Tibial nerve (tissue), 4 donors: ENCODE measurements around the gene GET3. TPM values are rescaled to one million over a fixed set of nuclear protein-coding genes. Genes with fewer than 3 reads are reported as not detected.
A peak's percentile ranks its signal among the peaks of the same experiment; 100 is the strongest.

Source experiments
- DNase-seq, 2 donors: peaks; one replicate each; pipeline ENCODE4 v3.0.0-alpha.2; 2019; ENCODE audit warnings: low spot score in 2 of 2
- H3K27ac ChIP-seq, 4 donors: fragments of 200-600 bp; sonication (generic) in 3 of 4; one replicate each; pipeline ENCODE4 v1.5.1; 2017 to 2019; ENCODE audit warnings: mild to moderate bottlenecking in 1 of 4
- H3K27me3 ChIP-seq, 2 donors: fragments of 200-600 bp; sonication (generic) in 1 of 2; one replicate each; pipeline versions ENCODE4 v1.5.1 to v1.6.0; 2017 to 2019
- H3K36me3 ChIP-seq, 3 donors: fragments of 200-600 bp; sonication (generic); one replicate each; pipeline ENCODE4 v1.5.1; 2018 to 2019
- H3K4me1 ChIP-seq, 4 donors: fragments of 200-600 bp; sonication (generic) in 3 of 4; one replicate each; pipeline ENCODE4 v1.5.1; 2017 to 2019
- H3K4me3 ChIP-seq, 4 donors: fragments of 200-600 bp; sonication (generic) in 3 of 4; one replicate each; pipeline ENCODE4 v1.5.1; 2017 to 2019; ENCODE audit warnings: mild to moderate bottlenecking in 1 of 4, moderate library complexity in 1 of 4
- H3K9me3 ChIP-seq, 4 donors: fragments of 200-600 bp; sonication (generic) in 3 of 4; one replicate each; pipeline ENCODE4 v1.5.1; 2017 to 2019
- EP300 ChIP-seq, 2 donors: sonication (generic); formaldehyde crosslinking; IDR thresholded peaks; one replicate each; pipeline ENCODE4 v1.6.1; 2017; ENCODE audit warnings: antibody characterized with exemption in 2 of 2, mild to moderate bottlenecking in 1 of 2
- POLR2A ChIP-seq, 2 donors: fragments of 450-650 bp; IDR thresholded peaks; one replicate each; pipeline ENCODE4 v1.6.1; 2017; ENCODE audit warnings: antibody characterized with exemption in 2 of 2, mild to moderate bottlenecking in 2 of 2, moderate library complexity in 2 of 2
- WGBS, 2 donors: methylation state at CpG; one replicate each; pipeline ENCODE4 v1.1.5; 2018; 5-methylcytosine and 5-hydroxymethylcytosine counted together
- total RNA-seq, 4 donors: library from RNA; depleted of rRNA; stranded (reverse); fragments of >200 nt; gene quantifications; one replicate each; pipeline ENCODE4 v1.1.0, GENCODE V29; 2016
- TF ChIP-seq, protein P1 (sequence below), 5 experiments: fragments of 200-600 bp in 3 of 5; fragments of 450-650 bp in 2 of 5; sonication (generic) in 3 of 5; IDR thresholded peaks; one replicate each; pipeline ENCODE4 v1.5.1; 2016 to 2019; ENCODE audit warnings: antibody characterized with exemption in 5 of 5, mild to moderate bottlenecking in 3 of 5, moderate library complexity in 2 of 5

The GET3 gene
- total RNA-seq, 4 donors from 2014 or later, result 22.6 to 40.4 (median 36.3) TPM

DNA sequence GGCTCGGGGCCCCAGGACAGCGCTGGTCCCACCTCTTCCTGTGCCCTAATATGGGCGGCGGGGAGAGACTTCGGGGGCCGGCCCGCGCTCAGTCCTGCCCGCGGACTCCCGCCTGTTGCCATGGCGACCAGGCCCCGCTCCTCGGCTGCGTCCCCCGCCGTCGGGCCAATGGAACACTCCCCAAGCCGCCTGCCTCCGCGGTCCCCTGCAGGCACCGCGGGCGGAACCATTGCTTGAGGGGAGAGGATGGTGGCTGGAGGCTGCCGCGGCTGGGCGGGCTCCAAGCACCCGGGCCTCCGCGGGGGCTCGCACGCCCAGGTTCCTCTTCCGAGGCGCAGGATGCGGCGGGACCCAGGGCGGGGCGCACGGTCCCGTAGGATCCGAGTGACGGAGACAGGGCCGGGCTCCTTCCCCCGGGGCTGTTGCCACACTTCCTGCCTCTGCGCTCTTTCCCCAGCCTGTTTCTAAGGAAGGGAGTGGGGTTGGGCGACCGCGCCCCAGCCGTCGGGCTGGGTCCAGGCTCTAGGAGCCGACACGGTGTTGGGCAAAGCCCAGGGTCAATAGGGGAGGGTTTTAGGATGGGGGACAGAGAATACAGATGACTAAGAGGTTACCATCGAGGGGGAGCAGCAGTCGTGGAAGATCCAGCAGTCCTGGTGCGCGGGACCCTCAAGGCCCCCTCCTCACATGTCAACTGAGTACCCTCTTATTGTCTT is 52.8 kb downstream of the GET3 start:
- peak; percentile 90 to 93 for DNase-seq
- 1 to 3% methylated on average over 17 to 30 of the region's 56 CpGs for WGBS, 2 donors
- TF ChIP-seq, protein P1, sequence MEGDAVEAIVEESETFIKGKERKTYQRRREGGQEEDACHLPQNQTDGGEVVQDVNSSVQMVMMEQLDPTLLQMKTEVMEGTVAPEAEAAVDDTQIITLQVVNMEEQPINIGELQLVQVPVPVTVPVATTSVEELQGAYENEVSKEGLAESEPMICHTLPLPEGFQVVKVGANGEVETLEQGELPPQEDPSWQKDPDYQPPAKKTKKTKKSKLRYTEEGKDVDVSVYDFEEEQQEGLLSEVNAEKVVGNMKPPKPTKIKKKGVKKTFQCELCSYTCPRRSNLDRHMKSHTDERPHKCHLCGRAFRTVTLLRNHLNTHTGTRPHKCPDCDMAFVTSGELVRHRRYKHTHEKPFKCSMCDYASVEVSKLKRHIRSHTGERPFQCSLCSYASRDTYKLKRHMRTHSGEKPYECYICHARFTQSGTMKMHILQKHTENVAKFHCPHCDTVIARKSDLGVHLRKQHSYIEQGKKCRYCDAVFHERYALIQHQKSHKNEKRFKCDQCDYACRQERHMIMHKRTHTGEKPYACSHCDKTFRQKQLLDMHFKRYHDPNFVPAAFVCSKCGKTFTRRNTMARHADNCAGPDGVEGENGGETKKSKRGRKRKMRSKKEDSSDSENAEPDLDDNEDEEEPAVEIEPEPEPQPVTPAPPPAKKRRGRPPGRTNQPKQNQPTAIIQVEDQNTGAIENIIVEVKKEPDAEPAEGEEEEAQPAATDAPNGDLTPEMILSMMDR (IDR thresholded peaks at IDR 0.05), result peak in 2 of 5 experiments; percentile 31 to 50
- TF ChIP-seq EP300 (IDR thresholded peaks at IDR 0.05), result peak; percentile 84 to 99
- TF ChIP-seq POLR2A (IDR thresholded peaks at IDR 0.05), result peak; percentile 94
- Histone ChIP-seq H3K27me3 (no peaks in the 10 kb centered on the region), H3K27ac (peak overlapping the region; percentile 99 to 100 (median 99)), H3K4me1 (peaks cover 0 to 65% (median 50%) of the 10 kb centered on the region in 4 donors), H3K36me3 (no peaks in the 10 kb centered on the region), H3K9me3 (no peaks in the 10 kb centered on the region), H3K4me3 (peak overlapping the region; percentile 61 to 98 (median 79))

GRCh38 chr19:12790628-12791344 is 53.5 kb downstream of the GET3 start:
- Histone ChIP-seq H3K4me1 (peaks cover 0 to 62% (median 44%) of the 10 kb centered on the region in 4 donors), H3K4me3 (peak overlapping the region; percentile 61 to 98 (median 79)), H3K9me3 (no peaks in the 10 kb centered on the region), H3K27me3 (no peaks in the 10 kb centered on the region), H3K36me3 (no peaks in the 10 kb centered on the region), H3K27ac (peak overlapping the region; percentile 99 to 100 (median 99))
- TF ChIP-seq EP300 (IDR thresholded peaks at IDR 0.05), result no peak
- no peak for TF ChIP-seq POLR2A (IDR thresholded peaks at IDR 0.05)
- TF ChIP-seq, protein P1 (IDR thresholded peaks at IDR 0.05), result no peak
- 0 to 2% methylated on average over 22 of the region's 22 CpGs for WGBS, 2 donors
- DNase-seq, result no peak

DNA sequence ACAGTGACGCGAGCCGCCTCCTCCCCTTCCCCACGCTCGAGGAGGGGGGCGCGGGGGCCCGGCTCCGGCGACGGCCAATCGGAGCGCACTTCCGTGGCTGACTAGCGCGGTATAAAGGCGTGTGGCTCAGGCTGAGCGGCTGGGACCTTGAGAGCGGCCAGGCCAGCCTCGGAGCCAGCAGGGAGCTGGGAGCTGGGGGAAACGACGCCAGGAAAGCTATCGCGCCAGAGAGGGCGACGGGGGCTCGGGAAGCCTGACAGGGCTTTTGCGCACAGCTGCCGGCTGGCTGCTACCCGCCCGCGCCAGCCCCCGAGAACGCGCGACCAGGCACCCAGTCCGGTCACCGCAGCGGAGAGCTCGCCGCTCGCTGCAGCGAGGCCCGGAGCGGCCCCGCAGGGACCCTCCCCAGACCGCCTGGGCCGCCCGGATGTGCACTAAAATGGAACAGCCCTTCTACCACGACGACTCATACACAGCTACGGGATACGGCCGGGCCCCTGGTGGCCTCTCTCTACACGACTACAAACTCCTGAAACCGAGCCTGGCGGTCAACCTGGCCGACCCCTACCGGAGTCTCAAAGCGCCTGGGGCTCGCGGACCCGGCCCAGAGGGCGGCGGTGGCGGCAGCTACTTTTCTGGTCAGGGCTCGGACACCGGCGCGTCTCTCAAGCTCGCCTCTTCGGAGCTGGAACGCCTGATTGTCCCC is 54.2 kb downstream of the GET3 start, which contains the start of gene JUNB:
TSS of gene JUNB (plus strand) at position 142 of the 706 bp plus-strand sequence. CDS start at position 428, 286 bp downstream.
- TF ChIP-seq POLR2A (IDR thresholded peaks at IDR 0.05) (peak; percentile 100), EP300 (IDR thresholded peaks at IDR 0.05) (peak; percentile 99 to 100)
- TF ChIP-seq, protein P1 (IDR thresholded peaks at IDR 0.05), result peak in 2 of 5 experiments; percentile 54 to 62
- Histone ChIP-seq H3K9me3 (no peaks in the 10 kb centered on the region), H3K4me3 (peak within 1 kb of the TSS; percentile 61 to 98 (median 79)), H3K27me3 (no peaks in the 10 kb centered on the region), H3K27ac (peak within 1 kb of the TSS; percentile 99 to 100 (median 99)), H3K4me1 (peaks cover 0 to 62% (median 43%) of the 10 kb centered on the region in 4 donors), H3K36me3 (no peaks in the 10 kb centered on the region)
- DNase-seq, result peak; percentile 96 to 97
- WGBS, 2 donors, result 0 to 1% methylated on average over 41 to 49 of the region's 73 CpGs

DNA sequence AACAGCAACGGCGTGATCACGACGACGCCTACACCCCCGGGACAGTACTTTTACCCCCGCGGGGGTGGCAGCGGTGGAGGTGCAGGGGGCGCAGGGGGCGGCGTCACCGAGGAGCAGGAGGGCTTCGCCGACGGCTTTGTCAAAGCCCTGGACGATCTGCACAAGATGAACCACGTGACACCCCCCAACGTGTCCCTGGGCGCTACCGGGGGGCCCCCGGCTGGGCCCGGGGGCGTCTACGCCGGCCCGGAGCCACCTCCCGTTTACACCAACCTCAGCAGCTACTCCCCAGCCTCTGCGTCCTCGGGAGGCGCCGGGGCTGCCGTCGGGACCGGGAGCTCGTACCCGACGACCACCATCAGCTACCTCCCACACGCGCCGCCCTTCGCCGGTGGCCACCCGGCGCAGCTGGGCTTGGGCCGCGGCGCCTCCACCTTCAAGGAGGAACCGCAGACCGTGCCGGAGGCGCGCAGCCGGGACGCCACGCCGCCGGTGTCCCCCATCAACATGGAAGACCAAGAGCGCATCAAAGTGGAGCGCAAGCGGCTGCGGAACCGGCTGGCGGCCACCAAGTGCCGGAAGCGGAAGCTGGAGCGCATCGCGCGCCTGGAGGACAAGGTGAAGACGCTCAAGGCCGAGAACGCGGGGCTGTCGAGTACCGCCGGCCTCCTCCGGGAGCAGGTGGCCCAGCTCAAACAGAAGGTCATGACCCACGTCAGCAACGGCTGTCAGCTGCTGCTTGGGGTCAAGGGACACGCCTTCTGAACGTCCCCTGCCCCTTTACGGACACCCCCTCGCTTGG is 55.0 kb downstream of the GET3 start:
- Histone ChIP-seq H3K36me3 (peaks cover 0 to 4% (median 0%) of the 10 kb centered on the region in 3 donors), H3K27me3 (no peaks in the 10 kb centered on the region), H3K27ac (peak overlapping the region; percentile 99 to 100 (median 99)), H3K9me3 (no peaks in the 10 kb centered on the region), H3K4me1 (peaks cover 0 to 58% (median 36%) of the 10 kb centered on the region in 4 donors), H3K4me3 (peak overlapping the region; percentile 61 to 98 (median 79))
- DNase-seq, result no peak
- WGBS, 2 donors, result 1% methylated on average over 30 to 70 of the region's 84 CpGs
- TF ChIP-seq, protein P1 (IDR thresholded peaks at IDR 0.05), result no peak
- TF ChIP-seq EP300 (IDR thresholded peaks at IDR 0.05) (peak in 1 of 2 donors; percentile 82), POLR2A (IDR thresholded peaks at IDR 0.05) (peak in 1 of 2 donors; percentile 56)
